ENCODE data around the gene JAKMIP2.
"Not testable (repeated sequence)": the region's sequence is repeated elsewhere in the genome, so short reads cannot be mapped to it uniquely, and the experiment has no call there.

The JAKMIP2 gene

GRCh38 chr5:147648597-147648996 is 133.9 kb downstream of the JAKMIP2 start:
- no peak for DNase-seq (ENCODE audit: low read depth)

DNA sequence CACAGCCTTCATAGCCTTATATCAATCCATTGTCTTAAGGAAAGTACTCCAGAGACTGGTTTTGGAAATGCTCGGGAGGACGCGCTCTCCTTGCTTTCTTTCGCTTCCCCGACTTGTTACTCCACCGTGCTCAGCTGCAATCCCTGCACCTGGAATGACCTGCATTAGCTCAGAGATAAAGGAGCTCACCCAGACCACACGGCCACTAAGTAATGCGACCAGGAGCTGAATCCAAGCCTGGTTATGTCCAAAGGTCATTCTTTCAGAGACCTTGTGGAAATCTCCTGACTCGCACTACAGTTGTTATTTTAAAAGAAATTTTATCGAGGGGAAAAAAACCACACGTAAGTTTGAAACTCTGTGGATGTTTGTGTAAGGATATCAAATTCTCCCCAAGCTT is 137.3 kb downstream of the JAKMIP2 start:
- no peak for DNase-seq (ENCODE audit: low read depth)

GRCh38 chr5:147644460-147644859 is 138.1 kb downstream of the JAKMIP2 start:
- no peak for DNase-seq (ENCODE audit: low read depth)

GRCh38 chr5:147643142-147643541 is 139.4 kb downstream of the JAKMIP2 start:
- DNase-seq (ENCODE audit: low read depth) = no peak

- no peak for DNase-seq (ENCODE audit: low read depth)
These were observed 139.9 kb downstream of the JAKMIP2 start for GRCh38 chr5:147642666-147643065.

GRCh38 chr5:147639321-147639720 is 143.2 kb downstream of the JAKMIP2 start:
- DNase-seq (ENCODE audit: low read depth) = no peak

GRCh38 chr5:147636729-147636984 is 145.9 kb downstream of the JAKMIP2 start:
- no peak for DNase-seq (ENCODE audit: low read depth)

DNA sequence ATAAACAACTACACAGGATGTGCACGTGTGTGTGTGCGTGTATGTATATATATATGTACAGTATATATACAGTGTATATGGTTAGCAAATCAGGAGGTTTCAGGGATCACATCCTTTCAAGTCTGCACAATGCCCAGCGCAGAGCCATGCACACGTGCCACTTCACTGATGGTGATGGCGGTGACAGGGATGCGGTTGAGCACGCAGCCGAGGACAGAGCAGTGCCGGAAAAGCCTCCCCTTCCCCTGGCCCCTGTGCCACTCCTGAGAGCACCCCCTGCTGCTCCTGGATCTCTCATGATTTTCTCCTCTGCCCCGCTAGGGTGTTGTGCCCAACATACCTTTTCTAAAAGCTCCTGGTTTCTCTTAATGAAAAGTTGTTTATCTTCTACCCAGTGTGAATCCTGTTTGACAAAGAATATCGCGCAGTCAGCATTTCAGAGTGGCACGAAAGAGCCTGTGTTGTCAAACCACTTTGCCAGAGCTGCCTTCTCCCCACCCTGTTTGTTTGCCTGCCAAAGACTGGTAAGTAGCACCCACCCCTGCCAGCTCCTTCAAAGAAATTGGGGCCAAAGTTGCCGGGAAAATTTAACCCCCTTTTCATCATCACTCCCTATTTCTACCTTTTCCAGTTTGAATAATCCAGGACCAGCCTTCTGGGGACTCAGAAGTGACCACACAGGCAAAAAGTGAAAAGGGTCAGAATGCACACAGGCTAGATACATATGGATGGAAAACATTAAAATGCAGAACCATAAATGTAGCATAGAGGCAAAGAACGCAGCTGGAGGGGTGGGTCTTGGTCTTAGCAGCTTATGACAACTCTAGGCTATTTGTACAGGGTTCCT is 146.4 kb downstream of the JAKMIP2 start:
- DNase-seq (ENCODE audit: low read depth) = no peak

- not testable (repeated sequence) for DNase-seq (ENCODE audit: low read depth)
These were observed 147.1 kb downstream of the JAKMIP2 start for GRCh38 chr5:147635439-147635838.

DNA sequence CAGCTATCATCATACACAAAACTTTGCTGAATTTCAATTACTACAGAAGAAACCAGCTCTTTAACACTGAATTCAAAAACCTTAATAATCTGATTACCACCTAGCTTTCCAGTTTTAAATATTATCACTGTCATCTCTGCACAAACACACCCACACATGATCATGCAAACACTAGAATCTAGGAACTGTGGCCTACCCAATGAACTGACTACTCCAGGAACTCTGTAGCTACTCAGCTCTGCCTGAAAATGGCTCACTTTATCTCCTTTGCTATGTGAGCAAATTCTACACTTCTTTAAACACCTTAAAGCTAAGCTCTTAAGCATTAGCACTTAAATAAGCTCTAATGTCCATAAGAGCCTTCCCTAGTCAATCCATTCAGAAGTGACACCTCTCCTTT is 149.4 kb downstream of the JAKMIP2 start:
- no peak for DNase-seq (ENCODE audit: low read depth)

DNA sequence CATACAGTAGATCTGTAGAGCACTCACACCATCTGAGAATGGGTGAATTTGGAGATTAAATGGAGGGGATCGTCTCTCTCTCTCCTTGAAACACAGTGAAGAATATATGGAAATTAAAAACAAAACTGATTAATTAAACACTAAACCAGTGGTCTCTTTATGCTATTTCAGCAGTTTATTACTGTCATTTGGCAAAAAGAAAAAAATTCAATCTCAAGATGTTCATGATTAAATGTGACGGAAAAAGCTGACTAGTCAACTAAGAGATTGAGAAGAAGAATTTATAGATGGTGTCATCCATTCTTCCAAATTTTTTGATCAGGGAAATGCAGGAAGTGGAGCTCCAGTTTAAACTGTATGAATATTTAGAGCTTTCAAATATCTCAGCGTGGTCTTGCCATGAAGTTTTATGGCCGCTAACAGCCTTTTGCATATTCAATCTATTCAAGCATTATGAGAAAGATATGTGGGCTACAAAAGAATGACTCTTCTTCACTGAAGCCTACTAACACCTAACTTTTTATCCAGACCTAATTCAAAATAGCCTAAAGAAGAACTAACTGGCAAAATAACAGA is 151.0 kb downstream of the JAKMIP2 start:
- no peak for DNase-seq (ENCODE audit: low read depth)

DNA sequence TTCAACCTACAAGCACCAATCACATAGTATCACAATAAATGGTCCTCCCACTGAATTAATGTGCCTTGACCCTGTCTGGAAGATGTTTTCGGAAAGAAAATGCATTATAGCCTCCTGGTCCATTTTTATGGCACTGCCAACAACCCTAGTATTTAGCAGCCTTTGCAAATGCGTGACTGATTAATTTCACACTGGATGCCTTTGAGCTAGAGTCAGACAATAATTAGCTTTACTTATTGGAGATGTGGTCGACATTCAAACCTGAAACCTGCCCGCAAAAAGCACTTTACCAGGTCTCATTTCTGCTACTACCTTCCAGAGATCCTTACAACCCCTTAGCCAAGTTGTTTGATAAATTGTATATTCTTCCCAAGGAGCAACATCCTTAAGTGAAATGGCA is 153.3 kb downstream of the JAKMIP2 start:
- no peak for DNase-seq (ENCODE audit: low read depth)

DNA sequence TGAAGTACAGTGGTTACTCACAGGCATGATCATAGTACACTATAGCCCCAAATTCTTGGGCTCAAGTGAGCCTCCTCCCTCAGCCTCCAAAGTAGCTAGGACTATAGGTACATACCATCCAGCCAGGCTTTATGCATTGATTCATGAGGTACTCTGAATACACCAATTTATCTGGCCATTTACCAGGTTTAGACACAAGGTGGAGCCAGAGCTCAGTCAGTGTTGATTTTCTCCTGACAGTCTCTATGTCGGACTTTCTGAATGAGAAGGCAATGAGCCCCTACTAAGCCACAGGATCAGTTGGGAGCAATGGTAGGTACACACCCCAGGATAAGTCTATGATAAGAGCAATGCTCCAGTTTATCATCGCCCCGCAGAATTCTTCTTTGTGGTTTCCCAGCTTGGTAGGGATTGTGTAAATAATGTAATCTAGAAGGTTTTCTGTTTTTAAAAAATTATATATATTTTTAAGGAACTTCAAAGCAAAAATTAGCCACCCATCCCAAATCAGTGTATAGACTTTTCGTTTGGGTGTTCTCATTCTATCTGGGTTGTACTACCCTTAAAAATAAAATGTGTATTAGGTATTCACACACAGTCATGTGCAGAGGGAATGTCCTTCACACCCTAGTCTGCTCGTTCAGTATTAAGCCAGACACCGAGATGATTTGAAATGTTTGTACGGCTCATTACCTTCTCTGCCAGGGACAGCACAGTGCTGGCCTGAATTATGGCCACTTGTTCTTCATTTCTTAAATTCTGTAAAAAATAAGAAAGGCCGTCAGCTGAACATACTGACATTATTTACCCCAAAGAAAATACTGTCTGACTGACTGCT is 154.3 kb downstream of the JAKMIP2 start:
- peak; percentile 38 for DNase-seq (ENCODE audit: low read depth)

DNA sequence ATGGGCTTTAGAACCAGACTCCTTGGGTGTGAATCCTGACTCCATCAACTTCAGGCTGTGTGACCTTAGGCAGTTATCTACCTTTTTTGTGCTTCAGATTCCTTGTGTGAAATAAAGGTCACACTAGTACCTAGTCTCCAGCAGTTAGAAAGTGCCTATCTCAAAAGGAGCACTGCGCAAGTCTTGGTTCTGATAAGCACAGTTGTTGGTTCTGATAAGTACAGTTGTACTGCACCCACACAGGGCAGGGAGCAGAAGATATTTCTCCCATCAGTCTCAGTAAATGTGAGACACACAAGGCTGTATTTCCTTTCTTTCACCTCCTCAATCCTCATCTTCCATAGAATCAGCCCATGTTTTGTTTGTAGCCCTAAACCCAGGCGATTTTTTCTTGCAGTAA is 156.1 kb downstream of the JAKMIP2 start:
- DNase-seq (ENCODE audit: low read depth) = no peak

DNA sequence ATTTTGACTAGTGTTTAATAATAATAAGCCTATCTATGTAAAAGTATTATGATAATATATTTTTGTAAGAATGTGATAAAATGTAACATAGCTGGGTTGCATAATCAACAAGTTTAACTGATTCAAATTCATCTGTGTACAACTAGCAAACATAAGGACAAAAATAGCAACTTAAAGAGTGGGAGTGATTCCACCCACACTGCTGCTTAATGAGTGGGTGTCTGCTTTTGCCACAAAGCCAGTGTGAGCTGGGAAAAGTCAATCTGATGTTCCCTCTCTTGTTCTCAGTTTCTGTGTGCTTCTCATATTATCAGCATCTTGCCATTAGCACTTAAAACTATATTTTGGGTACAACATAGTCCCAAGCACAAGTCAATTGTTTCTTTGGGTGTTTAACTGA is 161.5 kb downstream of the JAKMIP2 start:
- DNase-seq (ENCODE audit: low read depth) = no peak

- peak; percentile 25 for DNase-seq (ENCODE audit: low read depth)
These were observed 163.1 kb downstream of the JAKMIP2 start for GRCh38 chr5:147619281-147619878.

DNA sequence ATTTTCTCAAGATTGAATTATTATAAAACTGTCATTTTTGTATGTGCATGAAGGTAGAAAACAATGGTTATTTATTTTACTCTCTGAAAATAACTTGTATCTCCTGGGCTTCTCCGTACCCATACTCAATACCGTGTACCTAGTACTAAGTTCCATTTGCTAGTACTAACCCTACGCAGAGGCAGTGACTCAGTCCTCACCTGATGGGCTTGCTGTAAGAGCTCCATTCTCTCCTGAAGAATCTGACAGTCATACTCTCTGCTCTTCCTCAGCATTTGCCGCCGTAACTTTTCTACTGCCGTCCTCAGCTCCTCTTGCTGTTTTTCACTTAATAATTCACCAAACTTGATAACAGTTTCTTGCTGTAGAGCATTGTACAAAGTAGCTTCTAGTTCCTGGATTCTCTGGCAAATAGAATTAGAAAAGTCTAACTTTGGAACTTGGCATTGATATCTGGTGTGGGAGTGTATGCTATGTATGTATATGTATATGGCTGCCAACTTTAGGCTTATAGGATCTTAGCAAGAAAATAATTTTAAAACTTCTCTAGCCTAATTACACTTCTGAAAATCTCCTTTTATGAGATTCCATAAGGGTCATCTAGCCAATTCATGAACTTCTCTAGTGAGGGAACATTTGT is 164.7 kb downstream of the JAKMIP2 start:
- DNase-seq (ENCODE audit: low read depth) = no peak

DNA sequence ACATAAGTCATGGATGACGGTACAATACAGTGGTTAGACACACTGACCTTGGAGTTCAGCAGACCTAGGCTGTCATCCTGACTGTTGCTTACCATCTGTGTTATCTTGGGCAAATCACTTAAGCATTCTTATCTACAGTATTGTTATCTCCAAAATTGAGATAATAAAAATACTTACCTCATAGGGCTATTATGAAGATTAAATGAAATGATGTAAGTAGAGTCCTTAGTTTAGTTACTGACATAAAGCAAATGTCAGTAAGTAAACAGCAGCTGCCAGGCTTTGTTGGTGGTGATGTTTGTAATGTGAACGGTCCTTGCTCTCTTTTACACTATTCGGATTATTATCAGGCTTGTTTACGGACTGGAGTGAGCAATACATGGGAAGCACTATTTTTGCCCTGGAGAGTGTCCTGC is 165.3 kb downstream of the JAKMIP2 start:
- DNase-seq (ENCODE audit: low read depth) = no peak

DNA sequence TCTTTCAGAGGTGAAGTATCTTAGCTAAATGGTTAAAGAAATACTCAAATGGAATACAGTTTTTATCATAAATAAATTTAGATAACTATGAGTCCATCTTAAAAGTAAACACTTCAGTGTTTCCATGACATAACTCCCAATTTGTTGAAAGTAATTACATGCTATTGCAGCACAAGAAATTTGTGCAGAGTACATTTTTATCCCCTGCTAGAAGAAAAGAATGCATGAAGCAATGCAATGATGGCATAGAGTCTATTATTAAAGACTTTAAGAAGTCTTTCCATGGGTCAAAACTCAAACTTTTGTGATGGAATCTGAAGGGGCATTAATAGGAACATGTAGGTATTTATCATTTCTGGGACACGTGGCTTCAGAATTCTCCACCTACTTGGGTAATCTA is 166.1 kb downstream of the JAKMIP2 start:
- DNase-seq (ENCODE audit: low read depth) = no peak

DNA sequence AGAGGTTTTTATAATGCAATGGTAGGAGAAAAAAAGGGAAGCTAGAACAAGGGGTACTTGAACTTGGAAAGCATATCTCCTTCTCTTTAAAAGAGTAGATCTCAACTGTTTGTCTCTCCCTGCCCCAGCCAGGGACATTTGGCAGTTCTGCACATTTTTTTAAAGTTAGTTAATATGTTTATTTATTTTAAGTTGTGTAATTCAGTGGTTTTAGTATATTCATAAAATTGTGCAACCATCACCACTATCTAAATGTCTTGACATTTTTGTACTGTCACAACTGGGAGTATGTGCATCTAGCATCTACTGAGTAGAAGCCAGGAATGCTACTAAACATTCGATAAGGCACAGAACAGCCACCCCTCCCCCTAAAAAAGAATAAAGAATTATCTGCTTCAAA is 169.2 kb downstream of the JAKMIP2 start:
- DNase-seq (ENCODE audit: low read depth) = peak; percentile 19

DNA sequence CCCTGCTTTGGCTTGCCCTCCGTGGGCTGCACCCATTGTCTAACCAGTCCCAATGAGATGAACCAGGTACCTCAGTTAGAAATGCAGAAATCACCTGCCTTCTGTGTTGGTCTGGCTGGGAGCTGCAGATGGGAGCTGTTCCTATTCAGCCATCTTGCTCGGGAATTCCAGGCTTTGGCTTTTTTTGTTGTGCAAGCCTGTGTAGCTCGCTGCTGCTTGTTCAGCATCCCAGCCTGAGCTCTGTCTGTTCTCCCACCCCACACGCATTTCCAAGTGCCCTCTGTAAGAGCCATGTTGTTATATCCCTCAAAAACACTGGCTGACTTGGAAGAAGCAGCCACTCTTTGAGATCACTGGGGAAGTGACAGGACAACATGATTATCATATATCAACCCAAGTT is 171.0 kb downstream of the JAKMIP2 start:
- no peak for DNase-seq (ENCODE audit: low read depth)

DNA sequence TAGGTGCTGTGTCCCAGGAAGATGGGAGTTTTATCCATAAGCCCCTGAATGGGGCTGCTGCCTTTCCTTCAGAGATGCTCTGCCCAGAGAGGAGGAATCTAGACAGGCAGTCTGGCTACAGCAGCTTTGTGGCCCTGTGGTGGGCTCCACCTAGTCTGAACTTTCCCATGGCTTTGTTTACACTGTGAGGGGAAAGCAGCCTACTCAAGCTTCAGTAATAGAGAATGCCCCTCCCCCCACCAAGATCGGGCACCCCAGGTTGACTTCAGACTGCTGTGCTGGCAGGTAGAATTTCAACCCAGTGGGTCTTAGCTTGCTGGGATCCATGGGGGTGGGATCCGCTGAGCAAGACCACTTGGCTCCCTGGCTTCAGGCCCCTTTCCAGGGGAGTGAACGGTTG is 171.7 kb downstream of the JAKMIP2 start:
- no peak for DNase-seq (ENCODE audit: low read depth)

Measured in stromal cell of bone marrow (primary cell).